H1 (cell line): ENCODE measurements around the gene CCL1. TPM values are rescaled to one million over a fixed set of nuclear protein-coding genes. Genes with fewer than 3 reads are reported as not detected.

Experiments used
- CTCF ChIA-PET: fragments of 300-600 bp; sonication (Branson Sonifier 250); formaldehyde crosslinking; loops from one replicate; lab custom pipeline; 2021; ENCODE audit not compliant: partially characterized antibody; lab: Charles Lee
- POLR2A ChIA-PET: fragments of 300-600 bp; sonication (Branson Sonifier 250); formaldehyde crosslinking; loops from one replicate; lab custom pipeline; 2021; ENCODE audit warnings: inconsistent platforms; ENCODE audit not compliant: partially characterized antibody; lab: Charles Lee
- DNase-seq, 2 experiments: peaks; one replicate each; pipeline versions ENCODE4 v3.0.0 to v3.0.0-alpha.2; 2010 to 2022; ENCODE audit warnings: low spot score in 2 of 2, low read depth in 1 of 2, mixed read lengths in 1 of 2
- FAIRE-seq: peaks from 2 replicates; lab custom pipeline; 2011; peaks lifted over from hg19 to GRCh38; lab: Jason Lieb, UNC
- H2AFZ ChIP-seq: 2 replicates; pipeline ENCODE4 v1.8.1; 2012; ENCODE audit warnings: low read length, inconsistent platforms
- H2AK5ac ChIP-seq: 2 replicates; pipeline ENCODE4 v1.6.1; 2013; ENCODE audit warnings: low read depth, low read length
- H2BK120ac ChIP-seq: replicated peaks from 2 replicates; pipeline ENCODE3; 2013; ENCODE audit warnings: low read depth, low read length, inconsistent platforms
- H2BK12ac ChIP-seq: 2 replicates; pipeline ENCODE4 v1.6.1; 2013; ENCODE audit warnings: low read depth, low read length
- H2BK15ac ChIP-seq: 2 replicates; pipeline ENCODE4 v1.6.1; 2013; ENCODE audit warnings: low read length
- H2BK20ac ChIP-seq: 2 replicates; pipeline ENCODE4 v1.6.1; 2013; ENCODE audit warnings: low read length
- H2BK5ac ChIP-seq: 2 replicates; pipeline ENCODE4 v1.6.1; 2013; ENCODE audit warnings: low read depth, low read length
- H3K14ac ChIP-seq: 2 replicates; pipeline ENCODE4 v1.6.1; 2013; ENCODE audit warnings: inconsistent platforms; ENCODE audit not compliant: insufficient read length
- H3K18ac ChIP-seq: 2 replicates; pipeline ENCODE4 v1.6.1; 2013; ENCODE audit warnings: low read length; ENCODE audit errors: extremely low read depth
- H3K23ac ChIP-seq: 2 replicates; pipeline ENCODE4 v1.6.1; 2013; ENCODE audit warnings: inconsistent platforms; ENCODE audit not compliant: insufficient read length
- H3K23me2 ChIP-seq: 2 replicates; pipeline ENCODE4 v1.6.1; 2013; ENCODE audit warnings: low read depth, low read length
- H3K27ac ChIP-seq: 2 replicates; pipeline ENCODE4 v1.6.1; 2011; ENCODE audit warnings: low read depth, low read length, inconsistent platforms
- H3K27me3 ChIP-seq, 4 experiments: replicated peaks in 1 of 4; 1 replicate in 1 of 4; 2 replicates in 3 of 4; pipeline versions ENCODE4 v1.6.1 to v1.8.1; 2011 to 2013; ENCODE audit warnings: low read length in 3 of 4, mild to moderate bottlenecking in 3 of 4, inconsistent platforms in 2 of 4, mixed read lengths in 2 of 4, moderate library complexity in 1 of 4; ENCODE audit not compliant: control insufficient read depth in 3 of 4, insufficient read depth in 3 of 4; ENCODE audit errors: extremely low read depth in 1 of 4
- H3K36me3 ChIP-seq, 4 experiments: 2 replicates each; pipeline versions ENCODE4 v1.6.1 to v1.8.1; 2011 to 2013; ENCODE audit warnings: mild to moderate bottlenecking in 4 of 4, low read length in 3 of 4, moderate library complexity in 2 of 4, control low read depth in 1 of 4, inconsistent platforms in 1 of 4; ENCODE audit not compliant: insufficient read depth in 4 of 4, control insufficient read depth in 2 of 4
- H3K4ac ChIP-seq: replicated peaks from 2 replicates; pipeline ENCODE3; 2013; ENCODE audit warnings: low read length, low read depth, mixed read lengths, inconsistent platforms; ENCODE audit not compliant: insufficient read length
- H3K4me1 ChIP-seq, 4 experiments: replicated peaks in 1 of 4; 1 replicate in 1 of 4; 2 replicates in 3 of 4; pipeline versions ENCODE4 v1.6.1 to v1.8.1; 2011 to 2013; ENCODE audit warnings: low read length in 3 of 4, inconsistent platforms in 2 of 4, mixed read lengths in 1 of 4; ENCODE audit not compliant: insufficient read depth in 4 of 4, control insufficient read depth in 3 of 4
- H3K4me2 ChIP-seq, 2 experiments: 2 replicates each; pipeline versions ENCODE4 v1.6.1 to v1.8.1; 2011 to 2013; ENCODE audit warnings: low read depth in 2 of 2, low read length in 2 of 2, control low read depth in 1 of 2, inconsistent platforms in 1 of 2, mild to moderate bottlenecking in 1 of 2; ENCODE audit not compliant: insufficient read depth in 1 of 2
- H3K4me3 ChIP-seq, 4 experiments: fragments of 200-600, 300-600 bp in 1 of 4; sonication (generic), shearing (Covaris generic), sonication (Bioruptor Twin) in 1 of 4; 2 replicates each; pipeline versions ENCODE4 v1.5.1 to v1.8.1; 2011 to 2016; ENCODE audit warnings: low read length in 4 of 4, low read depth in 3 of 4, control low read depth in 2 of 4, inconsistent platforms in 2 of 4, mild to moderate bottlenecking in 2 of 4, mixed read lengths in 1 of 4, moderate library complexity in 1 of 4; ENCODE audit not compliant: insufficient read depth in 2 of 4; ENCODE audit errors: extremely low read depth in 1 of 4
- H3K56ac ChIP-seq: replicated peaks from 2 replicates; pipeline ENCODE3; 2013; ENCODE audit warnings: low read depth, mild to moderate bottlenecking, mixed read lengths, low read length, inconsistent platforms; ENCODE audit not compliant: insufficient read length
- H3K79me1 ChIP-seq: 2 replicates; pipeline ENCODE4 v1.6.1; 2013; ENCODE audit warnings: low read depth, low read length, control low read depth
- H3K79me2 ChIP-seq, 2 experiments: 2 replicates each; pipeline versions ENCODE4 v1.6.1 to v1.8.1; 2012 to 2013; ENCODE audit warnings: low read length in 2 of 2, mild to moderate bottlenecking in 2 of 2, inconsistent platforms in 1 of 2; ENCODE audit not compliant: insufficient read depth in 2 of 2, control insufficient read depth in 1 of 2
- H3K9ac ChIP-seq, 4 experiments: replicated peaks in 1 of 4; 1 replicate in 1 of 4; 2 replicates in 3 of 4; pipeline versions ENCODE4 v1.6.1 to v1.8.1; 2011 to 2013; ENCODE audit warnings: low read depth in 3 of 4, low read length in 3 of 4, control low read depth in 2 of 4, mild to moderate bottlenecking in 2 of 4, moderate library complexity in 2 of 4, inconsistent platforms in 1 of 4; ENCODE audit errors: extremely low read depth in 1 of 4
- H3K9me3 ChIP-seq, 2 experiments: 2 replicates each; pipeline versions ENCODE4 v1.6.1 to v1.8.1; 2012 to 2013; ENCODE audit warnings: mild to moderate bottlenecking in 2 of 2, moderate library complexity in 2 of 2, control low read depth in 1 of 2, inconsistent platforms in 1 of 2, low read depth in 1 of 2, low read length in 1 of 2, mixed read lengths in 1 of 2; ENCODE audit not compliant: insufficient read depth in 2 of 2
- H4K20me1 ChIP-seq, 2 experiments: replicated peaks in 1 of 2; 2 replicates each; pipeline versions ENCODE3 to v1.8.1; 2011 to 2013; ENCODE audit warnings: inconsistent platforms in 2 of 2, low read length in 2 of 2, mild to moderate bottlenecking in 1 of 2; ENCODE audit not compliant: insufficient read depth in 2 of 2, control insufficient read depth in 1 of 2
- H4K5ac ChIP-seq: 2 replicates; pipeline ENCODE4 v1.6.1; 2013; ENCODE audit warnings: low read length, low read depth, mixed read lengths, inconsistent platforms; ENCODE audit not compliant: insufficient read length
- H4K8ac ChIP-seq: 2 replicates; pipeline ENCODE4 v1.8.0; 2013; ENCODE audit warnings: mild to moderate bottlenecking, moderate library complexity, low read length, inconsistent platforms; ENCODE audit not compliant: insufficient read depth; ENCODE audit errors: extremely low read depth
- H4K91ac ChIP-seq: replicated peaks from 2 replicates; pipeline ENCODE3; 2013; ENCODE audit warnings: low read length, mixed read lengths, inconsistent platforms; ENCODE audit not compliant: insufficient read length
- POLR2AphosphoS5 ChIP-seq: IDR thresholded peaks from 2 replicates; pipeline ENCODE4 v1.6.1; 2011; ENCODE audit warnings: low read depth, low read length
- RAD21 ChIP-seq, 2 experiments: IDR thresholded peaks in 1 of 2; conservative IDR thresholded peaks in 1 of 2; 2 replicates each; pipeline ENCODE4 v1.6.1; 2011; ENCODE audit warnings: low read depth in 2 of 2, low read length in 2 of 2, improper control_type of control experiment in 1 of 2, inconsistent platforms in 1 of 2, mild to moderate bottlenecking in 1 of 2, moderate library complexity in 1 of 2
- WGBS, 2 experiments: shearing (Covaris generic) in 1 of 2; methylation state at CpG; one replicate each; pipeline versions ENCODE4 v1.1.6 to v1.1.7; 2013 to 2015; ENCODE audit warnings: low lambda C conversion rate in 2 of 2, mixed read lengths in 2 of 2, inconsistent platforms in 1 of 2, low coverage in 1 of 2, missing lambda C conversion rate in 1 of 2; ENCODE audit not compliant: insufficient replicate concordance in 2 of 2, insufficient coverage in 1 of 2, insufficient read length in 1 of 2; ENCODE audit errors: extremely low coverage in 1 of 2, missing lambda C conversion rate in 1 of 2; 5-methylcytosine and 5-hydroxymethylcytosine counted together
- polyA plus RNA-seq, 7 experiments: library from polyadenylated mRNA; depleted of rRNA in 3 of 7; stranded (reverse) in 5 of 7; unstranded in 2 of 7; fragments of >200 nt in 5 of 7; fragments of 200-250 nt in 2 of 7; gene quantifications; 1 replicate in 5 of 7; 2 replicates in 1 of 7; 4 replicates in 1 of 7; pipeline versions ENCODE4 v1.2.1 to v1.2.3, GENCODE V29; 2011 to 2013; ENCODE audit warnings: missing spikeins in 2 of 7, mixed read lengths in 2 of 7
- total RNA-seq: library from RNA; stranded (reverse); fragmentation: NEBNext Ultra II Directional; extraction: Animal tissue kit (Norgen Biotek cat#: 25700); gene quantifications from 2 replicates; pipeline ENCODE4 v1.2.1, GENCODE V29; 2021

CCL1 gene
- total and polyA plus RNA-seq, 2 of the 8 experiments (the other 6 are each of a cell fraction or from before 2014, with no cell fraction given): not detected

DNA sequence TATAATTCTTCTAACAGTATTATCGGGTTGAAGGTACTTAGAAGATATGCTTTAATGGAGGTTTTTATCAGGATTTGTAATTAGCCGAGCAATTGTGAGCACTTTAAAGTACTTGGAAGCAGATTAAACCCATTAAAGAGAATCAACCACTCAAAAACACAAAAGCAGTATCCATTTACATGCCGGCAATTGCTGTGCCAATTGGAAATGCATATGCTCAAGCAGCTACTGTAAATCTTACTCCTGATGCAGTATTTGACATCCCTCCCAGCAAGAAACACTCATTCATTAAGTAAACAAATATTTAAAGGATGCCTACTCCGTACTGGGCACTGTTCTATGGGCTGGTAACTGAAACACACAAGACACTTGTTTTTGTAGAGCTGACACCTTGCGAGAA lies 11.4 kb upstream of the CCL1 start:
- no peak overlapping the region for H3K4ac ChIP-seq
- no peak overlapping the region for H2AK5ac ChIP-seq
- no peaks in the 10 kb centered on the region for H3K36me3 ChIP-seq
- H2BK120ac ChIP-seq: no peak overlapping the region
- H4K20me1 ChIP-seq: no peaks in the 10 kb centered on the region
- H3K79me2 ChIP-seq: no peaks in the 10 kb centered on the region
- no peak overlapping the region for H2BK15ac ChIP-seq
- H3K23ac ChIP-seq: no peak overlapping the region
- CTCF ChIA-PET: interaction anchor here (1.9 kb wide), 1 partner anchor 17 kb away, joined by 6 read pairs; no protein-coding TSS in a partner anchor
- H4K91ac ChIP-seq: no peak overlapping the region
- DNase-seq (no peak), FAIRE-seq (no peak)
- no peak overlapping the region for H3K4me3 ChIP-seq
- 90% methylated on average over 5 of the region's 5 CpGs; no CpG with 5 or more reads in 1 of the 2 experiments for WGBS, 2 experiments
- H4K8ac ChIP-seq: no peak overlapping the region
- no peak overlapping the region for H3K4me2 ChIP-seq
- H3K56ac ChIP-seq: no peak overlapping the region
- no peaks in the 10 kb centered on the region for H3K4me1 ChIP-seq
- H3K27ac ChIP-seq: no peak overlapping the region
- no peaks in the 10 kb centered on the region for H3K9me3 ChIP-seq
- no peak overlapping the region for H2BK5ac ChIP-seq
- H2AFZ ChIP-seq: no peak overlapping the region
- no peaks in the 10 kb centered on the region for H3K79me1 ChIP-seq
- no peak overlapping the region for H3K14ac ChIP-seq
- no peak overlapping the region for H4K5ac ChIP-seq
- H3K23me2 ChIP-seq: no peaks in the 10 kb centered on the region
- no peak overlapping the region for H2BK12ac ChIP-seq
- H3K18ac ChIP-seq: no peak overlapping the region
- H3K27me3 ChIP-seq: no peaks in the 10 kb centered on the region
- no peak overlapping the region for H3K9ac ChIP-seq
- TF ChIP-seq POLR2AphosphoS5: no peak
- TF ChIP-seq RAD21 (IDR thresholded peaks at IDR 0.05 in 1 of 2, conservative IDR thresholded peaks at IDR 0.05 in 1 of 2; ENCODE audit: low read depth in 2 of 2, low read length in 2 of 2): no peak
- no peak overlapping the region for H2BK20ac ChIP-seq
- POLR2A ChIA-PET: interaction anchor here (0.9 to 1.2 kb wide), 2 partner anchors 8 to 10 kb away, joined by 3 to 5 read pairs; no protein-coding TSS in a partner anchor
